T-helper 1 cell treated with Interleukin-12 subunit alpha and Interleukin-12 subunit beta and Interleukin-4 antibody, amounts not matched to agents 30 μg/mL and 1 μg/mL, for 36 hours (primary cell): Measurements from ENCODE around the gene CNPY2.
"Not testable (repeated sequence)": the region's sequence is repeated elsewhere in the genome, so short reads cannot be mapped to it uniquely, and the experiment has no call there.

ENCODE experiments used
- H3K27ac Mint-ChIP-seq: one replicate; pipeline ENCODE4 v1.8.0; 2021; ENCODE audit warnings: mild to moderate bottlenecking, mixed read lengths
- H3K27me3 Mint-ChIP-seq: one replicate; pipeline ENCODE4 v1.8.0; 2021; ENCODE audit warnings: low read depth, mixed read lengths
- H3K36me3 Mint-ChIP-seq: one replicate; pipeline ENCODE4 v1.8.0; 2021; ENCODE audit warnings: low read depth, mixed read lengths
- H3K4me1 Mint-ChIP-seq: one replicate; pipeline ENCODE4 v1.8.0; 2021; ENCODE audit warnings: low read depth, mixed read lengths
- H3K4me3 Mint-ChIP-seq: one replicate; pipeline ENCODE4 v1.8.0; 2021; ENCODE audit warnings: mild to moderate bottlenecking, moderate library complexity, mixed read lengths
- H3K9me3 Mint-ChIP-seq: one replicate; pipeline ENCODE4 v1.8.0; 2021; ENCODE audit warnings: mixed read lengths

Gene CNPY2

DNA sequence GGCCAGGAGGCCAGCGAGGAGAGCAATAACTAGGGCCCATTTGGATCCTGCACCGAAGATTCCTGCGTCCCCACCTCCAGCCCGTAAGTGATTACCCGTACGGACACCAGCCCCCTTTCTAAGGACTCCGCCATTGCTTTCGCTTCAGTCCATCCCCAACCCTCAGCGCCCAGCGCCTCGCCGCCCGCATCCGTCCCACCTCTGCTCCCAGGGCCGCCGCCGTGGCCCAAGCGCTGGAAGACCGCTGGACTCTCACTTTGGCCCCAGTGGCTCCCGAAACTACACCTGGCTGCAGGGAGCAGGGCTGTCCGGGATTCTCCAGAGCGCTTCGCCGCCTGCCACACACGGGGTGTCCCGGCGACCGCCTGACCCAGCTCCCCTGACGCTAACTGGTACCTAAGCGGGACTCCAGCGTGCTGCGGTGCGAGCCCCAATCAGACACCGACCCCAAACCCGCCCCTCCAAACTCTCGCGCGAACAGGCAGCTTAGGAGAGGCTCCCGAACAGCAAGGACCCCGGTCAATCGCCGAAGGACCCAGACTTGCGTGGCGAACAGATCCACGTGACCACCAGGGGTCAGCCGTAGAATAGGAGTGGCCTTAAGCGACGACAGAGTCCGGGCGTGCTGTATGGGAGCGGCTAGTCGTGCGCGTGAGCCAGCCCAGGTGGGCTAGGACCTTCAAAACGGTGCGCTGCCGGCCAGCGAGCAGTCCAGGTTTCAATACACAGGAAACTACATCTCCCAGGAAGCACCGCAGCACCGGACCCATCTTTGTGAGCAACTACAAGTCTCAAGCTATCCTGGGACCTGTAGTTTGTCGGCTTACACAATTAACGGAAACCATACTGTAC is at the start of gene CNPY2:
TSS of gene CNPY2 (minus strand) at position 367 of the 852 bp plus-strand sequence. CDS start 771 bp downstream, outside the sequence.
- peaks cover 18% of the 10 kb centered on the region for H3K4me1 Mint-ChIP-seq
- H3K9me3 Mint-ChIP-seq: no peaks in the 10 kb centered on the region
- H3K36me3 Mint-ChIP-seq: peaks cover 13% of the 10 kb centered on the region
- peak within 1 kb of the TSS; percentile 93 for H3K4me3 Mint-ChIP-seq
- H3K27ac Mint-ChIP-seq: peak within 1 kb of the TSS; percentile 96
- no peaks in the 10 kb centered on the region for H3K27me3 Mint-ChIP-seq

DNA sequence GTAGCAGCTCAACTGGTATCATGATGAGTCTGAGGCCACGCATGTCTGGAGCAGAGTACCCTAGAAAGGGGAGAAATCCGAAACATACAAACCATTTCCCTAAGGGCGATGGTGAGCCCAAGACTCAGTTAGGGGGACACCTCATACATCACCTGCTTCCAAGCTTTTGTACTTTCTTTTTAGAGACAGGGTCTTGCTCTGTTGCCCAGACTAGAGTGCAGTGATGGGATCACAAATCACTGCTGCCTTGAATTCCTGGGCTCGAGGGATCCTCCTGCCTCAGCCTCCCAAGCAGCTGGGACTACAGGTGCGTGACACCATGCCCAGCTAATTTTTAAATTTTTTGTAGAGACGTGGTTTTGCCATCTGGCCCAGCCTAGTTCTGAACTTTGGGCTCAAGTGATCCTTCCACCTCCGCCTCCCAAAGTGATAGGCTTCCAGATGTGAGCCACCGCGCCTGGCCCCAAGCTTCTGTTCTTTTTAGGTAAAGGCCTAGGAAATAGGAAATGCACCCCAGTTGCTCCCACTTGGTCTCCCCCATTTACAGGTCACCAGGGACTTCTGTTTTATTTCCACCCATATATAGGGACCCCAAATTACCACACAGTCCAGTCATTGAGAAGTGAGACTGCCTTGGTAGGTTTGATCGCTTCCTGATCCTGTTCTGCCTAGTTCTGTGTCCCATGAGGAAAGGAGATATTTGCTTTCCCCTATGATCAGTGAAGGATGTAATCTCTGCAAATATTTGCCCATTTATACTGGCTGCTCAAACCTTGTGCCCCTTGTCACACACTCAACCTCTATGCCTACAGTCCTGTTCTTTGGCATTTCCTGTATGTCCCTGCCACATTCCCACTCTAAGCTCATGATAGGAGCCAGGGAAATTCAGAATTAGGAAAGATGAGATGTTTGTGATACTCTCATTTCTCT is 46.6 kb upstream of the CNPY2 start, which contains the start of gene APOF:
TSS of gene APOF (minus strand) at position 728 of the 930 bp plus-strand sequence. CDS start at position 616, 112 bp downstream.
- H3K4me1 Mint-ChIP-seq: peaks cover 15% of the 10 kb centered on the region
- H3K4me3 Mint-ChIP-seq: peak within 1 kb of the TSS; percentile 95

DNA sequence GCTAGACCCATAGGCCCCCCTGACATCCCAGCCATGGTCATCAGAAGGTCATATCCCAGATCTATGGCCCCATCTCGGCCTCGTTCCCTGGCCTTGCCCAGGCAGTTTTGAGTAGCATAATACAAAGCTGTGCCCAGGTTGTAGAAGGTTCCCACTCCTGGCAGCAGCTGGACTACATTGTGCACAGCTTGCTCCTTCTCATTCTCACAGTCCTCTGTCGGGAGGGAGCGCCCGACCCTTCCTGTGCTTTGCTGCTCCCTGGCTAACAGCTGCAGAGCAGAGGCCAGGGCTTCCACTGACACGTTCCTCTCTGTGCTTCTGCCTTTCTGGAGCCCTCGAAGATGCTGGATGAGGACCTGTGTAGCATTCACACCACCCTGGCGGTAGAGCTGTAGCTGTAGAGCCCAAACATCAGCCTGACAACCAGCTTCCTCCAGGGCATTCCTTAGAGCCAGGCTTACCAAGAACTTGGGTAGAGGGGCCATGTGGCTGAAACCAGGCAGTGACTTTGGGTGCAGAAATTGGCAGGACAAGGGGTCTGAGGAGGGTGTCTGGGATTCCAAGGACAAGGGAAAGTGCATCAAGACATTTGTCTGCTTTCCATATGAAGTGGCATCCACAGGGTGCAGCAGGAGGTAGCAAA is 45.8 kb upstream of the CNPY2 start:
- H3K4me1 Mint-ChIP-seq: peaks cover 15% of the 10 kb centered on the region
- peaks cover 8% of the 10 kb centered on the region for H3K36me3 Mint-ChIP-seq
- no peaks in the 10 kb centered on the region for H3K27me3 Mint-ChIP-seq
- peak overlapping the region; percentile 97 for H3K27ac Mint-ChIP-seq
- H3K9me3 Mint-ChIP-seq: no peaks in the 10 kb centered on the region
- H3K4me3 Mint-ChIP-seq: peak overlapping the region; percentile 95

More for the DNA sequence above, 46.6 kb upstream of the CNPY2 start, which contains the start of gene APOF:
- Mint-ChIP-seq H3K27ac (peak within 1 kb of the TSS; percentile 58), H3K36me3 (peaks cover 8% of the 10 kb centered on the region), H3K27me3 (no peaks in the 10 kb centered on the region), H3K9me3 (no peaks in the 10 kb centered on the region)

DNA sequence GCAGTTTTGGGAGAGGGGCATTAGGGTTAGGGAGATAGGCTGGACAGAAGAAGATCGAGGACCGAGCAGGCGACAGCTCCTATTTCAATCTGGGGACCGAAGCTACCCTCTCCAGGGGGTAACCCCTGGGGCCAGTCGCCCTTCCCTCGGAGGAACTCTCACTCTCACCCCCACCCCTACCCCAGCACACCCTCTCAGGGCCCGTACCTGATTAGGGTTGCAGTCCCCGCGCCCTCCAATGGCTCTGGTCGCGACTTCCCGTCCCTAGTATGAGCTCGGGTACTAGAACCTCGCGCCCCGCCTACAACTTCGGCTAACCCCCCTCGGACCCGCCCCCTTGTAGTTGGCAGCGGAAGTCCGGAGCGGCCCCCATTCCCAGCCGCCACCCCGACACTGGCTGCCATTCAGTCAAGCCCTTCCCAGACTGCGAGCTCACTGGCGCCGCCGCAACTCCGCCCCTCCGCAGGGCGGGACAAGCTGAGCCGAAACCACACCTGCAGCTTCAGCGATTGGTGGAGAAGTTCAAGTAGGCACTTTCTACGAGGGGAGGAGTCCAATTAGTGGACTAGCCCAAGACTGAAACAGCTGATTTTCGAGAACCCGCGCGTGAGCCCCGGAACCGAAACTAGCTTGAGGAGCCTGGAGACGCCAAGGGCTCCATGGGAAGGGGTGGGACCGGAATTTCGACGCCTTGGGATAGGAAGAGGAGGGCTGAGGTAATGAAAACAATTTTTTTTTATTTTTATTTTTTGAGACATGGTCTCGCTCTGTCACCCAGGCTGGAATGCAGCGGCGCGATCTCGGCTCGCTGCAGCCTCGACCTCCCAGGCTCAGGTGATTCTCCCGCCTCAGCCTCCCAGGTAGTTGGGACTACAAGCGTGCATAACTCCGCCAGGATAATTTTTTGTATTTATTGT is 44.3 kb upstream of the CNPY2 start, which contains the start of gene STAT2:
TSS of gene STAT2 (minus strand) at position 257 of the 917 bp plus-strand sequence. CDS start 3,536 bp downstream, outside the sequence.
- H3K4me1 Mint-ChIP-seq: peaks cover 18% of the 10 kb centered on the region
- peak within 1 kb of the TSS; percentile 95 for H3K4me3 Mint-ChIP-seq
- no peaks in the 10 kb centered on the region for H3K9me3 Mint-ChIP-seq
- peaks cover 17% of the 10 kb centered on the region for H3K36me3 Mint-ChIP-seq
- H3K27me3 Mint-ChIP-seq: no peaks in the 10 kb centered on the region
- peak within 1 kb of the TSS; percentile 97 for H3K27ac Mint-ChIP-seq

DNA sequence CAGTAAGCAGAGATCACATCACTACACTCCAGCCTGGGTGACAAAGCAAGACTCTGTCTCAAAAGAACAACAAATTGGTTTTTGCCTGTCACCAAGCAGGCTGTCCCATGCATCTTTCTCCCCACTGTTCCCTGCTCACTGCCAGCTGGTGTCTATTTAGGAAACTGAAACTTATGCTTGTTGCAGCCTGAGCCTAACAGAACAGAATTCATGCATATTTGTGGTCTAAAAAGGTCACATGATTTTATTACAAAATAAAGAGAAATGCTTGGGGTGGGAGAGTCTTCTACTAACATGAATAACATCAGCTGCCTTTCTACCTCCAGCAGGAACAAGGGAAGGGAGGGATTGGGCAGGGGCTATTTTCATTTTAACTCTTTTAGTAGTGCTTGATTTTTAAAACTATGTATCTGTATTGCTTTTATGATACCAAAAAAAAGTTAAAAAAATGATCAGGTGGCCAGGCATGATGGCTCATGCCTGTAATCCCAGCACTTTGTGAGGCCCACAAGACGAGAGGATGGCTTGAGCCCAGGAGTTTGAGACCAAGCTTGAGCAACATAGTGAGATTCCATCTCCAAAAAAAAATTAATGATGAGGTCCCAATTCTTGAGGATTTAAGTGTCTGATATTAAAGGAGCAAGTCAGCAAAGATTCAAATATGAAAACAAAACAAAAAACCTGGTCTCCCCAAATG is 43.2 kb upstream of the CNPY2 start:
- Mint-ChIP-seq H3K4me1 (peaks cover 18% of the 10 kb centered on the region), H3K27ac (peak overlapping the region; percentile 97), H3K36me3 (peaks cover 28% of the 10 kb centered on the region), H3K27me3 (no peaks in the 10 kb centered on the region), H3K4me3 (peak overlapping the region; percentile 95), H3K9me3 (no peaks in the 10 kb centered on the region)

DNA sequence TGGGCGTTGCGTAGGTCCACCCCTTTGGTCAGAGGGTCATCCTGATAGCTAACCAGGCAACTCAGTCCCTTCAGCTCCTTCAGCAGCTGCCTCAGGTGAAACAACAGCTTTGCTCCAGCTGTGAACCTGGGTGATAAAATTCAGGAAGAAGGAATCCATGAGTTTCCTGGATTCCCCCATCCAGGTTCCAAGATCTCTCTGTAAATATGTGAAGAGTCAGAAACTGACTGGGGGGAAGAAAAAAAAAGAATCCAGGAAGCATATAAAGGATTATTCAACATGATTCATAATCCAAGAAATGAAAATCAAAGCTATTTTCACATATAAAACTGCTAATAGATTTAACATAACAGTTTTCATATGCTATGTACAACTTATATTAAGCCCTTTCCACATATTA is 35.5 kb upstream of the CNPY2 start:
- Mint-ChIP-seq H3K4me3 (no peak overlapping the region), H3K9me3 (no peaks in the 10 kb centered on the region), H3K36me3 (peaks cover 58% of the 10 kb centered on the region), H3K27me3 (no peaks in the 10 kb centered on the region), H3K4me1 (peaks cover 7% of the 10 kb centered on the region), H3K27ac (no peak overlapping the region)

DNA sequence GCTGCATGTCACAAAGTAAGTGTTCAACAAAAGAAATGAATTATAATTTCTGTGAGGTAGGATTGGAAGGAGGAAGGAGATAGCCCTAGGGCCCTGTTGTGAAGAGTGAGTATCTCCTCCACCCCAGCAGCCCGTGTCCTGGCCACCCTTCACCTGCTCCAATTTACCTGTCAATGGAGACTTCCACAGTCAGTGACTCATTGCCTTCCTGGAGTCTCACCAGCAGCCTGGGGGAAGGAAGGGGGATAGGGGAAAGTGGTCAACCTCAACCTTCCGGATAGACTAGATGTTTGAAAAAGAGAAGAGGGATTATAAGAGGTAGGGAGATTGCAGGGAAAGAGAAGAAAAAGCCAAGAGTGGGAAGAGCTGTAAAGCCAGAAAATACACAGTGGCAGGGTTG is 34.9 kb upstream of the CNPY2 start:
- Mint-ChIP-seq H3K4me1 (peaks cover 4% of the 10 kb centered on the region), H3K27ac (no peak overlapping the region), H3K36me3 (peaks cover 58% of the 10 kb centered on the region), H3K4me3 (no peak overlapping the region), H3K27me3 (no peaks in the 10 kb centered on the region), H3K9me3 (no peaks in the 10 kb centered on the region)

DNA sequence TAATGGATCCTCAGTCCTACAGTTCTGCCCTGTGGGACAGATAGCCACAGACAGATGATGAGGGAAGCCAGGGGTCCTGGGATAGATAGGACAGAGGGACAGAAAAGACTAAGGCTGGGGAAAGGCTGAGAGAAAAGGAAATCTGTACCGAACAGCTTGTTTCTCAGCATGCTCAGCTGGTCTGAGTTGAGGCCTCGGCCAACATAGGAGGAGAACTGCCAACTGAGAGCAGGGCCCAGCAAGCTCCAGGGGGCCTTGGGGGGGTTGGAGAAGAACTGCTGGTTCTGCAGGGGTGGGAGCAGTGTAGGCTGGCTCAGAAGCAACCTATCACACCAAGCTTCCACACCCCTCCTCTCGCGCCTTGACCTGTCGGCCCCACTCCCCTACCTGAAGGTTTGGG is 33.0 kb upstream of the CNPY2 start:
- Mint-ChIP-seq H3K27me3 (no peaks in the 10 kb centered on the region), H3K4me1 (peaks cover 4% of the 10 kb centered on the region), H3K27ac (no peak overlapping the region), H3K36me3 (peaks cover 51% of the 10 kb centered on the region), H3K9me3 (no peaks in the 10 kb centered on the region), H3K4me3 (no peak overlapping the region)

DNA sequence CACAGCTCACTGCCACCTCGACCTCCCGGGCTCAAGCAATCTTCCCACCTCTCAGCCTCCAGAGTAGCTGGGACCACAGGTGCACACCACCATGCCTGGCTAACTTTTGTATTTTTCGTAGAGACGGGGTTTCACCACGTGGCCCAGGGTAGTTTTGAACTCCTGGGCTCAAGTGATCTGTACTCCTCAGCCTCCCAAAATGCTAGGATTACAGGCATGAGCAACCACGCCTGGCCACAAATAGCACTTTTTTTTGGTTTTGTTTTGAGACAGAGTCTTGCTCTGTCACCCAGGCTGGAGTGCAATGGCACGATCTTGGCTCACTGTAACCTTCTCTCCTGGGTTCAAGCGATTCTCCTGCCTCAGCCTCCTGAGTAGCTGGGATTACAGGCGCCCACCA is 31.5 kb upstream of the CNPY2 start:
- H3K4me3 Mint-ChIP-seq, H3K27ac Mint-ChIP-seq, H3K27me3 Mint-ChIP-seq, H3K9me3 Mint-ChIP-seq, H3K4me1 Mint-ChIP-seq: not testable (repeated sequence)
- H3K36me3 Mint-ChIP-seq: peaks cover 64% of the 10 kb centered on the region

DNA sequence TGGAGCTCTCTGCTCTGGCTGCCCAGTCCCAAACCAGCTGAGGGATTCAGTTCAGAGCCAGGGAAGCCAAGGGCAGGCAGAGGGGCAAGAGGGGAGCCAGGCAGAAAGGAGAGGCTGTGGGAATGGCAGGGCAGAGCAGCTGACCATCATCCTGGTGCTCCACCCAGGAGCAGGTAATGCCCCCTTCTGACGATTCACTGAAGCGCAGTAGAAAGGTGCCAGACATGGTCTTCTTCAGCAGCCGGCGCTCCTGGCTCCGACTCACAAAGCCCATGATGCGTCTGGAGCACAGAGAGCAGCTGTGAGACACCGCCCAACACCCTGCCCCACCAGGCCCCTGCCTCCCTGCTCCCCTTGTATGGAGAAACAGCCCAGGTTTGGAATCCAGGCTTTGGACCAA is 30.9 kb upstream of the CNPY2 start:
- Mint-ChIP-seq H3K27ac (peak overlapping the region; percentile 19), H3K9me3 (no peaks in the 10 kb centered on the region), H3K4me1 (peaks cover 6% of the 10 kb centered on the region), H3K4me3 (no peak overlapping the region), H3K36me3 (peaks cover 64% of the 10 kb centered on the region), H3K27me3 (no peaks in the 10 kb centered on the region)

DNA sequence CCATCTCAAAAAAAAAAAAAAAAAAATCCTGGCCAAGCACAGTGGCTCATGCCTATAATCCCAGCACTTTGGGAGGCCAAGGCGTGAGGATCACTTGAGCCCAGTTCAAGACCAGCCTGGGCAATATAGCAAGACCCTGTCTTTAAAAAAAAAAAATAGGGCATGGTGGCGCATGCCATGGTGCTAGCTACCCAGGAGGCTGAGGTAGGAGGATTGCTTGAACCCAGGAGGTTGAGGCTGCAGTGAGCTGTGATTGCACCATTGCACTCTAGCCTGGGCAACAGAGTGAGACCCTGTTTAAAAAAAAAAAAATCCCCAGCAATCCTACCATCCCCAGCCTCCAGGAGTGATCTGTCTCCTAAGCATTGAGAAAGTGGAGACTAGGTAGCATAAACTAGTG is 26.5 kb upstream of the CNPY2 start:
- H3K27me3 Mint-ChIP-seq, H3K9me3 Mint-ChIP-seq, H3K4me3 Mint-ChIP-seq: not testable (repeated sequence)
- H3K36me3 Mint-ChIP-seq: peaks cover 44% of the 10 kb centered on the region
- peak overlapping the region; percentile 52 for H3K27ac Mint-ChIP-seq
- H3K4me1 Mint-ChIP-seq: peaks cover 27% of the 10 kb centered on the region

DNA sequence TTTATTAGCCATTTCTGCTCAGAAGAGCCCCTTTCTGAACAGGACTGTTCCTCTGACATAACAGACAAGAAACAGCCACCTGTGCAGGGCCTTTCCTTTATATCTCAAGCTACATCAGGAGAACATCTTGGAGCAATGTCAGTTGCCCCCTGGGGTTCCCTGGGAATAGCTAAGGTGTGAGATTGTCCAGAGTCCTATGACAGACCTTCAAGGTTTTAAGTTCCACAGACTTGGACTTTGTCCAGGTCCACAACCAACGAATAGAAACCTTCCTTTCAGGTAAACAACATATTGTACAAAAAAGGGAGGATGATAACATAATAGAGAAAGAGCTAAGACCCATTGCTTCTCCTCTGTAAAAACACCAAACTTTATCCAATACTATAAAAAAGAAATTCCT is 25.8 kb upstream of the CNPY2 start:
- Mint-ChIP-seq H3K36me3 (peaks cover 40% of the 10 kb centered on the region), H3K27me3 (no peaks in the 10 kb centered on the region), H3K27ac (no peak overlapping the region), H3K9me3 (no peaks in the 10 kb centered on the region), H3K4me1 (peaks cover 31% of the 10 kb centered on the region), H3K4me3 (no peak overlapping the region)

DNA sequence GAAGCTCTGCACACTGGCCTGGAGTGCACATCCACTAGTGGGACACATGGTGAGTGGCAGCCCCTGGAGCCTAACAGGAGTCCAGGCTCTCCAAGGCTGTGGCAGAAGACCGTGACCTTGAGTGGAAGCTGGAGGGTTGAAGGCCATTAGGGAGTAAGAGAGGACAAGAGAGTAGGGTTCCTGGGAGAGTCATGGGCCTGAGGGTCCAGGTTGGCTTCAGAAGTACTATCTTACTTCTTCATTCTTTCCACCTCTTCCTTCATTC is 23.3 kb upstream of the CNPY2 start:
- Mint-ChIP-seq H3K36me3 (peaks cover 28% of the 10 kb centered on the region), H3K4me1 (peaks cover 39% of the 10 kb centered on the region), H3K27ac (peak overlapping the region; percentile 98), H3K27me3 (no peaks in the 10 kb centered on the region), H3K4me3 (peak overlapping the region; percentile 96), H3K9me3 (no peaks in the 10 kb centered on the region)
